Left hindlimb (tissue), 1 donor: ENCODE data around the gene SLC5A9.

Source experiments
- DNase-seq: peaks from one replicate; pipeline ENCODE4 v3.0.0-alpha.2; 2018

The SLC5A9 gene

GRCh38 chr1:48214820-48215219 is 7.7 kb upstream of the SLC5A9 start:
- no peak for DNase-seq

- DNase-seq: no peak
Observed at GRCh38 chr1:48215222-48215621, 7.3 kb upstream of the SLC5A9 start.

- DNase-seq: no peak
Observed at GRCh38 chr1:48215889-48216288, 6.6 kb upstream of the SLC5A9 start.

- no peak for DNase-seq
Observed at GRCh38 chr1:48216313-48216712, 6.2 kb upstream of the SLC5A9 start.

- no peak for DNase-seq
Observed at GRCh38 chr1:48216941-48217340, 5.6 kb upstream of the SLC5A9 start.

- DNase-seq: no peak
Observed at GRCh38 chr1:48217856-48218255, 4.7 kb upstream of the SLC5A9 start.

- no peak for DNase-seq
Observed at GRCh38 chr1:48219803-48220202, 2.7 kb upstream of the SLC5A9 start.

- no peak for DNase-seq
Observed at GRCh38 chr1:48221122-48221521, 1.4 kb upstream of the SLC5A9 start.

GRCh38 chr1:48221657-48222056 is 859 bp upstream of the SLC5A9 start:
- no peak for DNase-seq

GRCh38 chr1:48223366-48224240 is 1.1 kb downstream of the SLC5A9 start:
- DNase-seq: no peak

- no peak for DNase-seq
Observed at GRCh38 chr1:48224791-48225190, 2.3 kb downstream of the SLC5A9 start.

GRCh38 chr1:48225579-48225978 is 3.1 kb downstream of the SLC5A9 start:
- no peak for DNase-seq

- DNase-seq: no peak
Observed at GRCh38 chr1:48227165-48228013, 4.9 kb downstream of the SLC5A9 start.

- DNase-seq: no peak
Observed at GRCh38 chr1:48228156-48228555, 5.6 kb downstream of the SLC5A9 start.

- DNase-seq: no peak
Observed at GRCh38 chr1:48229317-48229716, 6.8 kb downstream of the SLC5A9 start.

- no peak for DNase-seq
Observed at GRCh38 chr1:48230236-48230635, 7.7 kb downstream of the SLC5A9 start.

- DNase-seq: no peak
Observed at GRCh38 chr1:48232722-48233121, 10.2 kb downstream of the SLC5A9 start.

- no peak for DNase-seq
Observed at GRCh38 chr1:48233666-48234485, 11.4 kb downstream of the SLC5A9 start.

GRCh38 chr1:48235652-48236051 is 13.1 kb downstream of the SLC5A9 start:
- DNase-seq: no peak

- no peak for DNase-seq
Observed at GRCh38 chr1:48236716-48237470, 14.4 kb downstream of the SLC5A9 start.

GRCh38 chr1:48242141-48242736 is 19.7 kb downstream of the SLC5A9 start:
- no peak for DNase-seq

- DNase-seq: no peak
Observed at GRCh38 chr1:48245106-48245505, 22.6 kb downstream of the SLC5A9 start.
